Pons (tissue), 1 donor: ENCODE data around the gene TMEM208.

Source experiments
- DNase-seq: peaks from one replicate; pipeline ENCODE4 v3.0.0-alpha.2; 2016; ENCODE audit warnings: low spot score

TMEM208 gene

GRCh38 chr16:67191995-67192681 lies 34.8 kb upstream of the TMEM208 start, which contains the start of gene E2F4:
Gene E2F4 (plus strand): TSS chr16:67192155. CDS start chr16:67192228, 73 bp downstream.
- peak; percentile 85 for DNase-seq

DNA sequence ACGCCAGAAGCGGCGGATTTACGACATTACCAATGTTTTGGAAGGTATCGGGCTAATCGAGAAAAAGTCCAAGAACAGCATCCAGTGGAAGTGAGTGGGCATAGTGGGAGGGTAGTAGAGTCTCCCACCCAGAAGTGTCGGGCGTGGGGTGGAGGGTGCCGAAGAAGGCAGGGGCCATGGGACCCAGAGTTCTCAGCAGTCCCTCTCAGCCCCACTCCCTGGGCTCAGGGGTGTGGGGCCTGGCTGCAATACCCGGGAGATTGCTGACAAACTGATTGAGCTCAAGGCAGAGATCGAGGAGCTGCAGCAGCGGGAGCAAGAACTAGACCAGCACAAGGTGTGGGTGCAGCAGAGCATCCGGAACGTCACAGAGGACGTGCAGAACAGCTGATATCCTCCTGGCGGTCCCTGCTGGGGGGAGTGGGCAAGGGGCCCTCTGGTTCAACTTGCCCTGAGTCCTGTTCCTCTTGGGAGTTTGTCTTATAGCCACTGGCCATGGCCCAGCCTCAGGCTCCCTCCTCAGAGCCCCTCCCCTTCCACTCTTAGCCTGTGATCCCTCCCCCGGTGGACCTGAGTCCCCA lies 34.1 kb upstream of the TMEM208 start:
- DNase-seq = no peak

GRCh38 chr16:67193536-67193935 lies 33.4 kb upstream of the TMEM208 start:
- DNase-seq = no peak

DNA sequence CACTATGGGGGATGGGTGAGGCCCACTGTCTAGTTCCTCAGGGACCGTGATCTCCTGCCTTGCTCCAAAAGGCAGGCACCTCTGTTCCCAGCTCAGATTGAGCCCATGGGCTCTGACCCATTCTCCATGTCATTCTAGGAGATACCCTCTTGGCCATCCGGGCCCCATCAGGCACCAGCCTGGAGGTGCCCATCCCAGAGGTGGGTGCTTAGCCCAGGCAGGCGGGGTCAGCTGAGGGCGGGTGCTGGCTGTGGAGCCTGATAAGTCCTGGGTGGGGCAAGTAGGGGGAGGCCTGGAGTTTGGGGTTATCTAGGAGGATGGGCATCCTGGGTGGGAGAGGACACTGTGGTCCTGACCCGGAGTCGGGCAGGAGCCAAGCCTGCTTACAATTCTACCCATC lies 32.7 kb upstream of the TMEM208 start:
- DNase-seq = no peak

DNA sequence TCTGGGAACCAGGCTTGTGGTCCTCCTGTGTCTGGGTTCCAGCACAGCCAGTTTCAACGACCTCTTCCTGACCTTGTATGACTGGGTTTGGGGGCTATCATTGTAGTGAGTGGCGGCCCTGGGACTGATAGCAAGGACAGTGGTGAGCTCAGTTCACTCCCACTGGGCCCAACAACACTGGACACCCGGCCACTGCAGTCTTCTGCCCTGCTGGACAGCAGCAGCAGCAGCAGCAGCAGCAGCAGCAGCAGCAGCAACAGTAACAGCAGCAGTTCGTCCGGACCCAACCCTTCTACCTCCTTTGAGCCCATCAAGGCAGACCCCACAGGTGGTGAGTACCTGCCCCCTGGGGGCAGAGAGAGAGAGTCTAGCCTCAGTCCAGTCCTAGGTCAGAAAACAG lies 31.3 kb upstream of the TMEM208 start:
- no peak for DNase-seq

DNA sequence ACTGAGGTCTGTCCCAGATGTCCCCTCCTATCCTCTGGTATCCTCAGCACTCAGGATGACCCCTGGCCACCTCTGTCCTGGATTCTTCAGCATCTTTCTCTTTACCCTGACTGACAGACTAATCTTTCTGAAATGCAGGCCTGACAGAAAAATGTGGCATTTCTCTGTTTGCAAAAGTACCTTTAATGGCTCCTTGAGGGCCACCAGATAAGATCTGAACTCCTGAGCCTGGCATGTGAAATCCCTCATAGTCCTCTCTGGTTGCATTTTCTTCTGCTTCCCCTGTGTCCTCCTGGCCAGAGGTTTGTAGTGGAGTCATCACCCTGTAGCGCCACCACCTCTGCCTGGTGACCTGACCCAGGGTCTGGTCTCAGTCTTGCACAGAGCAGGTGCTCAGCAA lies 30.0 kb upstream of the TMEM208 start:
- no peak for DNase-seq

- no peak for DNase-seq
Measured at GRCh38 chr16:67197704-67198103, 29.2 kb upstream of the TMEM208 start.

DNA sequence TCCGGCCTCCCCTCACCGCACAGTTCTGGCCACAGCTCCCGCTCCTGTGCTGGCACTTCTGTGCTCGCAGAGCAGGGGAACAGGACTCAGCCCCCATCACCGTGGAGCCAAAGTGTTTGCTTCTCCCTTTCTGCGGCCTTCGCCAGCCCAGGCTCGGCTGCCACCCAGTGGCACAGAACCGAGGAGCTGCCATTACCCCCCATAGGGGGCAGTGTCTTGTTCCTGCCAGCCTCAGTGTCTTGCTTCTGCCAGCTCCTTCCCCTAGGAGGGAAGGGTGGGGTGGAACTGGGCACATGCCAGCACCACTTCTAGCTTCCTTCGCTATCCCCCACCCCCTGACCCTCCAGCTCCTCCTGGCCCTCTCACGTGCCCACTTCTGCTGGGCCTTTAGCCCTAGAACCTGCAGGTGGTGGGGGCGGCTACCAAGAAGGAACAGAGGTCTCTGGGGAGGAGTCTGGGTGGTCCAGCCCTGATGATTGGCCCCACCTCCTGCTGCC lies 28.6 kb upstream of the TMEM208 start:
- peak; percentile 44 for DNase-seq

- DNase-seq = no peak
Measured at GRCh38 chr16:67199011-67199807, 27.7 kb upstream of the TMEM208 start, which contains the start of gene ELMO3. Gene ELMO3 (plus strand): TSS chr16:67199131. CDS start chr16:67199327, 196 bp downstream.

DNA sequence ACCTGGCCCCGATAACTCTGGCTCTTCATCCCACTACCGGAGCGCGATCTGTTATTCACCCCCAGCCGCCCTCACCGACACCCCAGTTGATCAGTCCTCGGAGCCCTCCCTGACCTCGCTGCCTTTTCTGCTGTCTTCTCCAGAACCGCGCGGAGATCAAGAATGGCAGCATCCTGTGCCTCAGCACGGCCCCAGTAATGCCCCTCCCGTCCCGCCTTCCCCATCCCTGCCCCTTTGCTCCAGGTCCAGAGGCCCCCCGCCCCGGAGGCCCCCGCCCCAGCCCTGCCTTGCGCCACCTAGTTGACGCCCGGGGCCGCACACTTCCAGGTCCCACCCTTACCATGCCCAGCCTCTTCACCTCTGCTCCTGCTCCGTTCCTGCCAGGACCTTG lies 27.1 kb upstream of the TMEM208 start:
- DNase-seq = no peak

DNA sequence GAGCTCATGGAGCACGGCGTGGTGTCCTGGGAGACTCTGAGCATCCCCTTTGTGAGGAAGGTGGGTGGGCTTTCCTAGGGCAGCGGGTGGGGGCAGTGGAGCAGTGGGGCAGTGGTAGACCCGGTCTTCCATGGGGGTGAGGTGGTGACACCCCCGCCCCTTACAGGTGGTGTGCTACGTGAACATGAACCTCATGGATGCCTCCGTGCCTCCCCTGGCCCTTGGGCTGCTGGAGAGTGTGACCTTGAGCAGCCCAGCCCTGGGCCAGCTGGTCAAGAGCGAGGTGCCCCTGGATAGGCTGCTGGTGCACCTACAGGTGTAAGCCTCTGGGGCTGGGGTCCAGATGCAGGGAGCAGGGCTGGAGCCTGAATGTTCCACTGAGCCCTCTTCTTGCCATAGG lies 26.4 kb upstream of the TMEM208 start:
- DNase-seq = no peak

DNA sequence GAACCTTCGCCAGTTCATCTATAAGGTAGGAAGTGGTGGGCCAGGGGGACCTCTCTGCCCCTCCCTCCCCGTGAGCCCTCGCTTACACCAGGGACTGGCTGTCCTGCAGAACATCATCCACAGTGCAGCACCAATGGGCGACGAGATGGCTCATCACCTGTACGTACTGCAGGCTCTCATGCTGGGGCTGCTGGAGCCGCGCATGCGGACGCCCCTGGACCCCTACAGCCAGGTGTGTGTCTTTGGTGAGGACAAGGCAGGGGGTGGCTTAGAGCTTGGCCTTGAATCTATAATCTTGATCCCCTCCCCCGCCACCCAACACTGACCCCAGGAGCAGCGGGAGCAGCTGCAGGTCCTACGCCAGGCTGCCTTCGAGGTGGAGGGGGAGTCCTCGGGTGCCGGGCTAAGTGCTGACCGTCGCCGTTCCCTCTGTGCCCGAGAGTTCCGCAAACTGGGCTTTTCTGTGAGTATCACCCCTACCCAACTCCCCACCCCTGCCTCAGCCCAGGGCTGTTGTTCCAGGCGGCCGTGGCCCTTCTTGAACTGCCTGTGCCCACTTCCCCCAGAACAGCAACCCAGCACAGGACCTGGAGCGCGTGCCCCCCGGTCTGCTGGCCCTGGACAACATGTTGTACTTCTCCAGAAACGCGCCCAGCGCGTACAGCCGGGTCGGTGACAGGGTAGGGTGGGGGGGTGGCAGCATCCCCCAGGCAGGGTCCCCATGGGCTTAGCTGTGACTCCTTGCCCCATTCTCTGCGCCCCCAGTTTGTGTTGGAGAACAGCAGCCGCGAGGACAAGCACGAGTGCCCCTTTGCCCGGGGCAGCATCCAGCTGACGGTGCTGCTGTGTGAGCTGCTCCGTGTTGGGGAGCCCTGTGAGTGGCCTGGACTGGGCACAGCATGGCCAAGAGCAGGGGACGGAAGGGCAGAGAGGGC lies 25.3 kb upstream of the TMEM208 start:
- DNase-seq = no peak

GRCh38 chr16:67202426-67202825 lies 24.5 kb upstream of the TMEM208 start:
- no peak for DNase-seq

DNA sequence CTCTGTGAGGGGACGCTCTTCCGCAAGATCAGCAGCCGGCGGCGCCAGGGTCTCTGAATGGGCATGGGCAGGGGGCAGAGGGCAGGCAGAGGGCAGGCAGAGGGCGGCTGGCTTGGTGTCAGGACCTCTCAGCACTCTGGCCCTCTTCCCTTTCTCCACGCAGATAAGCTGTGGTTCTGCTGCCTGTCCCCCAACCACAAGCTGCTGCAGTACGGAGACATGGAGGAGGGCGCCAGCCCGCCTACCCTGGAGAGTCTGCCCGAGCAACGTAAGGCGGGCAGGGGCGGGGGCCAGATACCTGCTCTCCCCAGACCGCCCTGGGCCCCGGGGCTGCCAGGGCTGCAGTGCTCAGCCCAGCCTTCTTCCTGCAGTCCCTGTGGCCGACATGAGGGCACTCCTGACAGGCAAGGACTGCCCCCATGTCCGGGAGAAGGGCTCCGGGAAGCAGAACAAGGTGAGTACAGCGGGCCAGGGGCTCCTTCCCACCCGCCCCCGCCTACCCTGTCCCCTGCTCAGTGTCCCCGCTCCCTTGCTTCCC lies 23.9 kb upstream of the TMEM208 start:
- DNase-seq = no peak

- no peak for DNase-seq
Measured at GRCh38 chr16:67204076-67204475, 22.9 kb upstream of the TMEM208 start.

- DNase-seq = no peak
Measured at GRCh38 chr16:67206129-67206837, 20.6 kb upstream of the TMEM208 start.

- DNase-seq = no peak
Measured at GRCh38 chr16:67206838-67207248, 20.1 kb upstream of the TMEM208 start.

DNA sequence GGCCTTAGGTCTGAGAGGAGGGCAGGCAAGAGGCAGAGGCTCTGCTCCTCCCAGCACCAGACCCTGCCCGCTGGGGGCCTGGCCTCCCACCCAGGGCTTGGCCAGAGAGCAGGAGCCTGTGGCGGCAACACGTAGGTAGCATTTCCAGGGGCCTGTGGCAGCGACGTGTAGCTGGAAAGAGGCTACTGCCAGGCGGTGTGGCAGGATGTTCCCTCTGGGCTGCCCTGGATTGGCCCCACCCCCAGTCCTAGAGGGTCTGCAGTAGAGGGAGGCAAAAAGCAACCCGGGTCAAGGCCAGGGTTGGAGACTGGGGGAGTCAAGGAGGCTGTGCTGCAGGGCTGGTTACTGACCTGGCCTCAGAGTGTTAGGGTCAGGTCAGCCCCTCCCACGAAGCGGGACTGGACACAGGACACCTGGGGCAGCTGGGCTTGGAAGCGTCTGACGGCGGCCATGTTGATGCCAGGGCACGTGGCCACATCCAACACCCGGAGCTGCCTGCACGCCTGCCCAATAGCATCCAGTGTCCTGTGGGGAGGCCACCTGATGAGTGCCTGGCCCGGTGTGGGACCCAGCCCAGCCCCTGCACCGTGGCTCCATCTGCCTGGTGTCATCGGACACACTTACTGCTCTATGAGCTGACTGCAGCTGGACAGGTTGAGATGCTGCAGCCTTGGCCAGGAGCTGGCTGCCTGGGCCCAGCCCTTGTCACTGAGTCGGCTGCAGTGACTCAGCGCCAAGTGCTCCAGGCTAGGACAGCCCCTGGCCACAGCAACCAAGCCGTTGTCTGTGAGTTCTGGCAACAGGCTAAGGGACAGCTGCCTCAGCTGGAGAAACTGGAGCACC lies 19.5 kb upstream of the TMEM208 start:
- DNase-seq = no peak

- DNase-seq = no peak
Measured at GRCh38 chr16:67208154-67208896, 18.6 kb upstream of the TMEM208 start.
